ENCODE measurements around the gene AHDC1. TPM values are rescaled to one million over a fixed set of nuclear protein-coding genes. Genes with fewer than 3 reads are reported as not detected.
A peak's percentile ranks its signal among the peaks of the same experiment; 100 is the strongest.
"Not testable (repeated sequence)": the region's sequence is repeated elsewhere in the genome, so short reads cannot be mapped to it uniquely, and the experiment has no call there.

Gene AHDC1
- total and polyA plus RNA-seq, 8 donors: 5.8 to 95.0 (median 19.7) TPM

- Histone ChIP-seq H3K36me3 (no peaks in the 10 kb centered on the region), H3K27me3 (no peaks in the 10 kb centered on the region), H3K4me1 (peaks cover 0 to 20% (median 6%) of the 10 kb centered on the region in 4 donors), H3K27ac (no peak overlapping the region), H3K4me3 (no peak overlapping the region), H3K9me3 (no peaks in the 10 kb centered on the region)
- intact Hi-C loops (cut with DNase I; ENCODE audit: low total_unique reads): no loop called here
- WGBS, 5 donors: 96 to 100% (median 97%) methylated on average over 4 of the region's 4 CpGs; no CpG with 5 or more reads in 1 of the 5 donors
- TF ChIP-seq POLR2A (IDR thresholded peaks at IDR 0.05) (no peak), EP300 (IDR thresholded peaks at IDR 0.05) (no peak), POLR2AphosphoS5 (IDR thresholded peaks at IDR 0.05) (no peak)
- TF ChIP-seq, protein P1, sequence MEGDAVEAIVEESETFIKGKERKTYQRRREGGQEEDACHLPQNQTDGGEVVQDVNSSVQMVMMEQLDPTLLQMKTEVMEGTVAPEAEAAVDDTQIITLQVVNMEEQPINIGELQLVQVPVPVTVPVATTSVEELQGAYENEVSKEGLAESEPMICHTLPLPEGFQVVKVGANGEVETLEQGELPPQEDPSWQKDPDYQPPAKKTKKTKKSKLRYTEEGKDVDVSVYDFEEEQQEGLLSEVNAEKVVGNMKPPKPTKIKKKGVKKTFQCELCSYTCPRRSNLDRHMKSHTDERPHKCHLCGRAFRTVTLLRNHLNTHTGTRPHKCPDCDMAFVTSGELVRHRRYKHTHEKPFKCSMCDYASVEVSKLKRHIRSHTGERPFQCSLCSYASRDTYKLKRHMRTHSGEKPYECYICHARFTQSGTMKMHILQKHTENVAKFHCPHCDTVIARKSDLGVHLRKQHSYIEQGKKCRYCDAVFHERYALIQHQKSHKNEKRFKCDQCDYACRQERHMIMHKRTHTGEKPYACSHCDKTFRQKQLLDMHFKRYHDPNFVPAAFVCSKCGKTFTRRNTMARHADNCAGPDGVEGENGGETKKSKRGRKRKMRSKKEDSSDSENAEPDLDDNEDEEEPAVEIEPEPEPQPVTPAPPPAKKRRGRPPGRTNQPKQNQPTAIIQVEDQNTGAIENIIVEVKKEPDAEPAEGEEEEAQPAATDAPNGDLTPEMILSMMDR (IDR thresholded peaks at IDR 0.05): no peak
- DNase-seq: no peak
Measured at GRCh38 chr1:27645071-27645415, 41.1 kb upstream of the AHDC1 start.

DNA sequence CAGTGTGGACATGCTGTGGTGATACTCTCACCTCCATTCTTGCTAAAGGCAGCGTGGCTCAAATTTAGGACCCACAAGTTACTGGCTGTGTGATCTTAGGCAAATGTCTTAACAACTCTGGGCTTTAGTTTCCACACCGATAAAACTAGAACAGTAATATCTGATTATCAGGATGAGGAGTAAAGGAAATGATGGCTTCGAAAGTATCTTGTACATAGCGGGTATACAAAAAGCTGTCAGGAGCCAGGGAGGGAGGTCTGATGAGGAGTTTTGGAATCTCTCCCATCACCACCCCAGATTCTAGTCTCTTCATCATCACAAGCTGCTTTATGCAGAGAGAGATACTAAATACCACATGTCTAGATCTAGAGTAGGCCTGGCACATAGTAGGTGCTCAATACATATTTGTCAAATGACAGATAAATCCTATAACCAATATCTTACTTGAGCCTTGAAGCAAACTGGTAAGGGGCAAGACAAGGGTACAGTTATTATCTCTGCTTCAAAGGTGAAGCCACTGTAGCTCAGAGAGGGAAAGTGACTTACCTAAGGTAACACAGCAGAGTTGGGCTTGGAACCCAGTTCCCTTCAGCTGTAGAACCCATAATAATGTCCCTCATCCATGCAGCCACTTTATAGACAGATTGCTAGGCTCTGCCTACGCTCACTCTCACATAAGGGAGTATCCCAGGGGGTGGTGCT, 40.6 kb upstream of the AHDC1 start:
- H3K36me3 ChIP-seq: no peaks in the 10 kb centered on the region
- no peak overlapping the region for H3K27ac ChIP-seq
- TF ChIP-seq, protein P1 (IDR thresholded peaks at IDR 0.05): no peak
- TF ChIP-seq POLR2A (IDR thresholded peaks at IDR 0.05): no peak
- TF ChIP-seq EP300 (IDR thresholded peaks at IDR 0.05): no peak
- no peak for TF ChIP-seq POLR2AphosphoS5 (IDR thresholded peaks at IDR 0.05)
- peaks cover 0 to 18% (median 6%) of the 10 kb centered on the region in 4 donors for H3K4me1 ChIP-seq
- H3K9me3 ChIP-seq: no peaks in the 10 kb centered on the region
- H3K4me3 ChIP-seq: no peak overlapping the region
- H3K27me3 ChIP-seq: no peaks in the 10 kb centered on the region
- 70 to 93% (median 88%) methylated on average over 5 of the region's 5 CpGs for WGBS, 5 donors
- no peak for DNase-seq
- intact Hi-C loops (cut with DNase I; ENCODE audit: low total_unique reads): no loop called here

- Histone ChIP-seq H3K27me3 (no peaks in the 10 kb centered on the region), H3K4me3 (no peak overlapping the region), H3K4me1 (peaks cover 0 to 13% (median 6%) of the 10 kb centered on the region in 4 donors), H3K27ac (no peak overlapping the region), H3K36me3 (no peaks in the 10 kb centered on the region), H3K9me3 (no peaks in the 10 kb centered on the region)
- intact Hi-C loops (cut with DNase I; ENCODE audit: low total_unique reads): no loop called here
- TF ChIP-seq EP300 (IDR thresholded peaks at IDR 0.05): no peak
- TF ChIP-seq POLR2AphosphoS5 (IDR thresholded peaks at IDR 0.05): peak in 1 of 3 donors; percentile 25
- TF ChIP-seq, protein P1 (IDR thresholded peaks at IDR 0.05): peak in 5 of 7 experiments; percentile 76 to 89 (median 81)
- 24 to 32% (median 28%) methylated on average over 13 of the region's 13 CpGs for WGBS, 5 donors
- DNase-seq: peak; percentile 65 to 76
Measured at GRCh38 chr1:27643600-27644368, 39.8 kb upstream of the AHDC1 start.

GRCh38 chr1:27640514-27640913, 36.6 kb upstream of the AHDC1 start:
- H3K27me3 ChIP-seq; H3K4me3 ChIP-seq; intact Hi-C loops (cut with DNase I; ENCODE audit: low total_unique reads); H3K27ac ChIP-seq; H3K9me3 ChIP-seq; DNase-seq; H3K36me3 ChIP-seq; H3K4me1 ChIP-seq: not testable (repeated sequence)
- WGBS, 5 donors: 85 to 92% (median 88%) methylated on average over 7 to 9 of the region's 9 CpGs

All from stomach (tissue), 9 donors.